ENCODE data around the gene COL1A2.

GRCh38 chr7:94367949-94368348 lies 26.7 kb upstream of the COL1A2 start:
- TF ChIP-seq POLR2A (IDR thresholded peaks at IDR 0.05) (no peak), CTCF (IDR thresholded peaks at IDR 0.05) (no peak)
